GM19468 (cell line): ENCODE measurements around the gene SLC25A42.

ENCODE experiments used
- ATAC-seq: cut with Tn5 transposase; IDR thresholded peaks from one replicate; pipeline ENCODE4 v1.9.1; 2021; ENCODE audit warnings: mild to moderate bottlenecking, moderate library complexity, moderate number of reproducible peaks; ENCODE audit not compliant: unreplicated experiment; ENCODE audit errors: extremely low read depth

Gene SLC25A42

GRCh38 chr19:19067276-19068072 lies 3.7 kb downstream of the SLC25A42 start:
- no peak for ATAC-seq

- ATAC-seq: no peak
Measured at GRCh38 chr19:19068659-19069654, 5.2 kb downstream of the SLC25A42 start.

- no peak for ATAC-seq
Measured at GRCh38 chr19:19071897-19072296, 8.1 kb downstream of the SLC25A42 start.

- no peak for ATAC-seq
Measured at GRCh38 chr19:19074196-19074882, 10.5 kb downstream of the SLC25A42 start.

- no peak for ATAC-seq
Measured at GRCh38 chr19:19075126-19075525, 11.3 kb downstream of the SLC25A42 start.

- no peak for ATAC-seq
Measured at GRCh38 chr19:19076476-19076875, 12.7 kb downstream of the SLC25A42 start.

GRCh38 chr19:19077103-19077502 lies 13.3 kb downstream of the SLC25A42 start:
- ATAC-seq: no peak

- ATAC-seq: no peak
Measured at GRCh38 chr19:19078801-19079200, 15.0 kb downstream of the SLC25A42 start.

GRCh38 chr19:19079571-19079970 lies 15.8 kb downstream of the SLC25A42 start:
- no peak for ATAC-seq

GRCh38 chr19:19081642-19082151 lies 17.9 kb downstream of the SLC25A42 start:
- no peak for ATAC-seq

GRCh38 chr19:19083413-19084178 lies 19.8 kb downstream of the SLC25A42 start:
- ATAC-seq: no peak

- ATAC-seq: no peak
Measured at GRCh38 chr19:19087676-19088075, 23.9 kb downstream of the SLC25A42 start.

GRCh38 chr19:19094513-19094912 lies 30.7 kb downstream of the SLC25A42 start:
- ATAC-seq: no peak

- ATAC-seq: no peak
Measured at GRCh38 chr19:19095691-19096090, 31.9 kb downstream of the SLC25A42 start.

- no peak for ATAC-seq
Measured at GRCh38 chr19:19096641-19097627, 33.1 kb downstream of the SLC25A42 start.

GRCh38 chr19:19098084-19098702 lies 34.4 kb downstream of the SLC25A42 start:
- no peak for ATAC-seq

GRCh38 chr19:19098703-19099632 lies 35.2 kb downstream of the SLC25A42 start:
- no peak for ATAC-seq
